ENCODE results near the gene TMTC3. TPM values are rescaled to one million over a fixed set of nuclear protein-coding genes. Genes with fewer than 3 reads are reported as not detected.

The TMTC3 gene
- total and polyA plus RNA-seq, 2 donors (not counting 3 experiments of a cell fraction or from before 2014, with no cell fraction given): 7.8 to 36.5 TPM

DNA sequence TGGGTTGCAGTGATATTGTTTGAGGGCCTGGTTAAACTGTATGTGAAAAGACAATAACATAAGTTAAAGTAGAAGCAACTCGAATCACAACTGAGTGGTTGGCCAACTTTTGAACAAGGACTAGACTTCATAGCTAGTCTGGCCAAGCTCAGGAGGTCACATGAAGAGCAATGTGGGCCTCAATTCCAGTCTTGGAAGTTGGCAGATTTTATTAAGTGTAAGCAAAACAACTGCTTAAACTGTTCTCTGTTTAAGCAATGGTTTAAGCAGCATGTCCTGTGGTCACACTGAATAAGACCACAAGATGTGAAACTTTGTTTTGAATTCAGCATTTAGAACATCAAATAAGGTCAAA, 100.4 kb downstream of the TMTC3 start:
- intact Hi-C loops (cut with micrococcal nuclease): loop anchor here (1.0 to 10.0 kb wide), 3 partner anchors 57 to 312 kb away; no protein-coding TSS in a partner anchor
- FAIRE-seq: no peak
- POLR2A ChIA-PET: no interaction called here

More for the DNA sequence above, 100.4 kb downstream of the TMTC3 start:
- DNase-seq (ENCODE audit: low read depth, low spot score): no peak
- BruUV-seq (replicated peaks): no TSS peak
- Histone ChIP-seq H3K36me3 (ENCODE audit: control insufficient read depth in 2 of 2, extremely low read depth in 1 of 2, insufficient read depth in 2 of 2, low read length in 2 of 2) (no peaks in the 10 kb centered on the region), H3K27ac (ENCODE audit: insufficient read depth, low read depth, low read length) (peak overlapping the region; percentile 80), H3K79me2 (ENCODE audit: control insufficient read depth, insufficient read depth, low read length) (no peaks in the 10 kb centered on the region), H3K4me2 (ENCODE audit: insufficient read depth, low read length) (peak overlapping the region; percentile 48), H3K4me3 (replicated peaks in 1 of 3; ENCODE audit: insufficient read depth in 1 of 3, low read depth in 1 of 3, low read length in 3 of 3) (no peak overlapping the region), H3K4me1 (ENCODE audit: control insufficient read depth, extremely low read depth, insufficient read depth, low read length) (peaks cover 25% of the 10 kb centered on the region), H2AFZ (ENCODE audit: low read depth, low read length) (peak overlapping the region; percentile 90), H4K20me1 (replicated peaks; ENCODE audit: control insufficient read depth, extremely low read depth, insufficient read depth, low read length) (no peaks in the 10 kb centered on the region), H3K9me3 (replicated peaks; ENCODE audit: control insufficient read depth, insufficient read depth, low read length) (no peaks in the 10 kb centered on the region), H3K9me1 (replicated peaks; ENCODE audit: control insufficient read depth, extremely low read depth, insufficient read depth, low read length) (no peaks in the 10 kb centered on the region), H3K27me3 (ENCODE audit: control insufficient read depth in 2 of 2, insufficient read depth in 2 of 2, low read length in 2 of 2) (no peaks in the 10 kb centered on the region), H3K9ac (replicated peaks; ENCODE audit: extremely low read depth, insufficient read depth, low read length) (peak overlapping the region; percentile 19)
- no peak for TF ChIP-seq JUN (IDR thresholded peaks at IDR 0.05; ENCODE audit: borderline replicate concordance, insufficient read depth, insufficient read length, low read depth)
- TF ChIP-seq, protein P1, sequence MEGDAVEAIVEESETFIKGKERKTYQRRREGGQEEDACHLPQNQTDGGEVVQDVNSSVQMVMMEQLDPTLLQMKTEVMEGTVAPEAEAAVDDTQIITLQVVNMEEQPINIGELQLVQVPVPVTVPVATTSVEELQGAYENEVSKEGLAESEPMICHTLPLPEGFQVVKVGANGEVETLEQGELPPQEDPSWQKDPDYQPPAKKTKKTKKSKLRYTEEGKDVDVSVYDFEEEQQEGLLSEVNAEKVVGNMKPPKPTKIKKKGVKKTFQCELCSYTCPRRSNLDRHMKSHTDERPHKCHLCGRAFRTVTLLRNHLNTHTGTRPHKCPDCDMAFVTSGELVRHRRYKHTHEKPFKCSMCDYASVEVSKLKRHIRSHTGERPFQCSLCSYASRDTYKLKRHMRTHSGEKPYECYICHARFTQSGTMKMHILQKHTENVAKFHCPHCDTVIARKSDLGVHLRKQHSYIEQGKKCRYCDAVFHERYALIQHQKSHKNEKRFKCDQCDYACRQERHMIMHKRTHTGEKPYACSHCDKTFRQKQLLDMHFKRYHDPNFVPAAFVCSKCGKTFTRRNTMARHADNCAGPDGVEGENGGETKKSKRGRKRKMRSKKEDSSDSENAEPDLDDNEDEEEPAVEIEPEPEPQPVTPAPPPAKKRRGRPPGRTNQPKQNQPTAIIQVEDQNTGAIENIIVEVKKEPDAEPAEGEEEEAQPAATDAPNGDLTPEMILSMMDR (IDR thresholded peaks at IDR 0.05; ENCODE audit: extremely low read depth in 1 of 2, insufficient read depth in 1 of 2, low read depth in 1 of 2, low read length in 2 of 2): no peak
- no peak for TF ChIP-seq POLR2AphosphoS5 (IDR thresholded peaks at IDR 0.05; ENCODE audit: insufficient read depth, low read depth, low read length)
- TF ChIP-seq MYC (IDR thresholded peaks at IDR 0.05; ENCODE audit: low read depth, low read length): no peak
- TF ChIP-seq MAX (IDR thresholded peaks at IDR 0.05; ENCODE audit: insufficient read depth, insufficient read length): no peak
- no peak for TF ChIP-seq FOS (IDR thresholded peaks at IDR 0.05; ENCODE audit: borderline replicate concordance, insufficient read depth, low read length)
- no peak for TF ChIP-seq GATA2 (IDR thresholded peaks at IDR 0.05; ENCODE audit: insufficient read depth, insufficient read length, low read depth, low read length)
- TF ChIP-seq POLR2A (IDR thresholded peaks at IDR 0.05; ENCODE audit: low read depth, low read length): no peak
- no peak for TF ChIP-seq EZH2 (IDR thresholded peaks at IDR 0.05; ENCODE audit: borderline replicate concordance, low read depth, low read length, severe bottlenecking)
- CTCF ChIA-PET: no interaction called here
- dilution Hi-C loops (cut with MboI; ENCODE audit: extremely low pct_ligation_motif_present, low sequenced_read_pairs): no loop called here

All from endothelial cell of umbilical vein (primary cell).